WERI-Rb-1 (cell line): ENCODE data around the gene FAM170B.

Source experiments
- DNase-seq: peaks from one replicate; pipeline ENCODE4 v3.0.0-alpha.2; 2020
- H3K27ac ChIP-seq: fragments of 250-450 bp; sonication (Bioruptor Pico); 2 replicates; pipeline ENCODE4 v1.5.1; 2020; ENCODE audit warnings: mild to moderate bottlenecking, moderate library complexity
- H3K27me3 ChIP-seq: fragments of 250-450 bp; sonication (Bioruptor Pico); 2 replicates; pipeline ENCODE4 v1.5.1; 2021; ENCODE audit warnings: mild to moderate bottlenecking, low read depth, moderate library complexity; ENCODE audit not compliant: insufficient read depth, severe bottlenecking
- H3K36me3 ChIP-seq: fragments of 250-450 bp; sonication (Bioruptor Pico); 2 replicates; pipeline ENCODE4 v1.5.1; 2020; ENCODE audit warnings: mild to moderate bottlenecking, moderate library complexity
- H3K4me3 ChIP-seq: 2 replicates; pipeline ENCODE4 v1.5.1; 2011; ENCODE audit warnings: low read depth, mild to moderate bottlenecking, control low read depth, low read length
- H3K9me3 ChIP-seq: fragments of 250-450 bp; sonication (Bioruptor Pico); 2 replicates; pipeline ENCODE4 v1.5.1; 2021; ENCODE audit warnings: mild to moderate bottlenecking, moderate library complexity; ENCODE audit not compliant: severe bottlenecking
- CTCF ChIP-seq: IDR thresholded peaks from 2 replicates; pipeline ENCODE4 v1.5.1; 2011; ENCODE audit warnings: low read depth, mild to moderate bottlenecking, control low read depth, inconsistent platforms, low read length

FAM170B gene

GRCh38 chr10:49106451-49106850, 27.4 kb downstream of the FAM170B start:
- no peak for TF ChIP-seq CTCF
- DNase-seq: no peak
- no peaks in the 10 kb centered on the region for H3K36me3 ChIP-seq

GRCh38 chr10:49105076-49105475, 28.7 kb downstream of the FAM170B start:
- no peak for DNase-seq
- peaks cover 11% of the 10 kb centered on the region for H3K27me3 ChIP-seq
- no peaks in the 10 kb centered on the region for H3K36me3 ChIP-seq
- H3K4me3 ChIP-seq: no peak overlapping the region
- TF ChIP-seq CTCF: no peak
- no peak overlapping the region for H3K27ac ChIP-seq
- H3K9me3 ChIP-seq: no peaks in the 10 kb centered on the region

More at GRCh38 chr10:49106451-49106850, 27.4 kb downstream of the FAM170B start:
- Histone ChIP-seq H3K4me3 (no peak overlapping the region), H3K27me3 (peaks cover 11% of the 10 kb centered on the region), H3K27ac (no peak overlapping the region), H3K9me3 (no peaks in the 10 kb centered on the region)

- peaks cover 11% of the 10 kb centered on the region for H3K27me3 ChIP-seq
These were observed 29.5 kb downstream of the FAM170B start for GRCh38 chr10:49104323-49104722.

GRCh38 chr10:49103761-49104160, 30.1 kb downstream of the FAM170B start:
- no peak for TF ChIP-seq CTCF
- Histone ChIP-seq H3K27ac (no peak overlapping the region), H3K27me3 (peaks cover 11% of the 10 kb centered on the region), H3K9me3 (no peaks in the 10 kb centered on the region), H3K36me3 (no peaks in the 10 kb centered on the region), H3K4me3 (no peak overlapping the region)
- no peak for DNase-seq

More at GRCh38 chr10:49104323-49104722, 29.5 kb downstream of the FAM170B start:
- H3K9me3 ChIP-seq: no peaks in the 10 kb centered on the region
- no peak for TF ChIP-seq CTCF
- H3K4me3 ChIP-seq: no peak overlapping the region
- no peaks in the 10 kb centered on the region for H3K36me3 ChIP-seq
- DNase-seq: no peak
- H3K27ac ChIP-seq: no peak overlapping the region

GRCh38 chr10:49099046-49099445, 34.8 kb downstream of the FAM170B start:
- DNase-seq: no peak

More at GRCh38 chr10:49099046-49099445, 34.8 kb downstream of the FAM170B start:
- no peak overlapping the region for H3K4me3 ChIP-seq
- H3K27ac ChIP-seq: no peak overlapping the region
- peaks cover 9% of the 10 kb centered on the region for H3K27me3 ChIP-seq
- no peaks in the 10 kb centered on the region for H3K9me3 ChIP-seq
- H3K36me3 ChIP-seq: no peaks in the 10 kb centered on the region
- TF ChIP-seq CTCF: no peak
